Measurements from ENCODE around the gene KLHL29.

- TF ChIP-seq NFIC (IDR thresholded peaks at IDR 0.05), result no peak
- no peak for TF ChIP-seq TEAD4 (IDR thresholded peaks at IDR 0.05)
- TF ChIP-seq REST (IDR thresholded peaks at IDR 0.05; ENCODE audit: low read depth), result no peak
- no peak for TF ChIP-seq YY1 (IDR thresholded peaks at IDR 0.05; ENCODE audit: low read depth)
- TF ChIP-seq USF1 (IDR thresholded peaks at IDR 0.05), result no peak
- TF ChIP-seq CREB1 (IDR thresholded peaks at IDR 0.05; ENCODE audit: low read depth), result no peak
- TF ChIP-seq EP300 (IDR thresholded peaks at IDR 0.05; ENCODE audit: borderline replicate concordance), result no peak
- TF ChIP-seq RAD21 (IDR thresholded peaks at IDR 0.05; ENCODE audit: low read depth), result no peak
These were observed 104.7 kb downstream of the KLHL29 start for GRCh38 chr2:23489471-23490322.

Measured in Ishikawa (cell line).